Measurements from ENCODE around the gene NPAS4. TPM values are rescaled to one million over a fixed set of nuclear protein-coding genes. Genes with fewer than 3 reads are reported as not detected.

NPAS4 gene
- total RNA-seq, 1 donor from 2014 or later, result not detected

- Mint-ChIP-seq H3K27me3 (peaks cover 7% of the 10 kb centered on the region), H3K9me3 (ENCODE audit: low read depth) (no peaks in the 10 kb centered on the region), H3K27ac (no peak overlapping the region), H3K36me3 (ENCODE audit: insufficient read depth) (peaks cover 2% of the 10 kb centered on the region), H3K4me3 (ENCODE audit: low read depth) (no peak overlapping the region), H3K4me1 (ENCODE audit: low read depth) (peaks cover 4% of the 10 kb centered on the region)
- DNase-seq (ENCODE audit: low spot score, unreplicated experiment), result no peak
- TF ChIP-seq CTCF (IDR thresholded peaks at IDR 0.05; ENCODE audit: unreplicated experiment), result no peak
Measured at GRCh38 chr11:66469441-66469840, 48.6 kb downstream of the NPAS4 start.

DNA sequence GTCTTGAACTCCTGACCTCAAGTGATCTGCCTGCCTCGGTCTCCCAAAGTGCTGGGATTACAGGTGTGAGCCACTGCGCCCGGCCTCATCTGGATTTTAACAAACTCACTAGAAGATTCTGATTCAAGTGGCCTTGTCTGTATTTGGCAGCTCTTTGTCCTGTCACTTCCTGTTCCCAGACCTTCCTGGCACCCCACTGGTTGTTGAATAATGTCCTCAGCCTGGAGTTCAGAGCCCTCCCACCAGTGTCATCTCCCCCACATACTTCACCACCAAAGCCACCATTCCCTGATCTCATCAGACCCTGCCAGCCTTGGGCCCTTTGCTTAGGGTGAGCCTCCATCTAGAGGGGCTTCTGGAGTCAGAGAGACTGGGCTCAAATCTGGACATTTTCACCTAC, 49.2 kb downstream of the NPAS4 start:
- Mint-ChIP-seq H3K27me3 (peaks cover 7% of the 10 kb centered on the region), H3K36me3 (ENCODE audit: insufficient read depth) (peaks cover 2% of the 10 kb centered on the region), H3K4me1 (ENCODE audit: low read depth) (peaks cover 4% of the 10 kb centered on the region), H3K9me3 (ENCODE audit: low read depth) (no peaks in the 10 kb centered on the region), H3K27ac (no peak overlapping the region), H3K4me3 (ENCODE audit: low read depth) (no peak overlapping the region)
- DNase-seq (ENCODE audit: low spot score, unreplicated experiment), result no peak
- no peak for TF ChIP-seq CTCF (IDR thresholded peaks at IDR 0.05; ENCODE audit: unreplicated experiment)

GRCh38 chr11:66471142-66471541, 50.3 kb downstream of the NPAS4 start:
- no peaks in the 10 kb centered on the region for H3K9me3 Mint-ChIP-seq (ENCODE audit: low read depth)
- H3K27me3 Mint-ChIP-seq, result no peaks in the 10 kb centered on the region
- no peak overlapping the region for H3K27ac Mint-ChIP-seq
- TF ChIP-seq CTCF (IDR thresholded peaks at IDR 0.05; ENCODE audit: unreplicated experiment), result no peak
- H3K4me1 Mint-ChIP-seq (ENCODE audit: low read depth), result peaks cover 4% of the 10 kb centered on the region
- H3K4me3 Mint-ChIP-seq (ENCODE audit: low read depth), result no peak overlapping the region
- DNase-seq (ENCODE audit: low spot score, unreplicated experiment), result no peak
- peaks cover 2% of the 10 kb centered on the region for H3K36me3 Mint-ChIP-seq (ENCODE audit: insufficient read depth)

- no peak overlapping the region for H3K4me3 Mint-ChIP-seq (ENCODE audit: low read depth)
- TF ChIP-seq CTCF (IDR thresholded peaks at IDR 0.05; ENCODE audit: unreplicated experiment), result no peak
- H3K9me3 Mint-ChIP-seq (ENCODE audit: low read depth), result no peaks in the 10 kb centered on the region
- peaks cover 2% of the 10 kb centered on the region for H3K36me3 Mint-ChIP-seq (ENCODE audit: insufficient read depth)
- no peak for DNase-seq (ENCODE audit: low spot score, unreplicated experiment)
- H3K27me3 Mint-ChIP-seq, result no peaks in the 10 kb centered on the region
- no peak overlapping the region for H3K27ac Mint-ChIP-seq
- H3K4me1 Mint-ChIP-seq (ENCODE audit: low read depth), result peaks cover 6% of the 10 kb centered on the region
Measured at GRCh38 chr11:66472054-66472453, 51.2 kb downstream of the NPAS4 start.

GRCh38 chr11:66473167-66473566, 52.3 kb downstream of the NPAS4 start:
- TF ChIP-seq CTCF (IDR thresholded peaks at IDR 0.05; ENCODE audit: unreplicated experiment), result no peak
- Mint-ChIP-seq H3K9me3 (ENCODE audit: low read depth) (no peaks in the 10 kb centered on the region), H3K27ac (no peak overlapping the region), H3K4me1 (ENCODE audit: low read depth) (peaks cover 4% of the 10 kb centered on the region), H3K27me3 (no peaks in the 10 kb centered on the region), H3K4me3 (ENCODE audit: low read depth) (no peak overlapping the region), H3K36me3 (ENCODE audit: insufficient read depth) (peaks cover 2% of the 10 kb centered on the region)
- DNase-seq (ENCODE audit: low spot score, unreplicated experiment), result no peak
